NCI-H748 (cell line): ENCODE data around the gene RPL10.
A peak's percentile ranks its signal among the peaks of the same experiment; 100 is the strongest.

Experiments used
- DNase-seq: peaks from one replicate; lab custom pipeline; 2025; ENCODE audit not compliant: unreplicated experiment; lab: John Stamatoyannopoulos, UW

RPL10 gene

GRCh38 chrX:154397888-154398667 lies at the start of gene RPL10:
TSS of gene RPL10 (plus strand) at chrX:154398377. CDS start at chrX:154398520, 143 bp downstream.
- peak; percentile 98 for DNase-seq

- DNase-seq = no peak
Observed at GRCh38 chrX:154348646-154349358, 49.4 kb upstream of the RPL10 start.

GRCh38 chrX:154349359-154349935 lies 48.7 kb upstream of the RPL10 start:
- DNase-seq = no peak

GRCh38 chrX:154349979-154350378 lies 48.2 kb upstream of the RPL10 start:
- no peak for DNase-seq

- DNase-seq = no peak
Observed at GRCh38 chrX:154350429-154351182, 47.6 kb upstream of the RPL10 start.

GRCh38 chrX:154351183-154352011 lies 46.8 kb upstream of the RPL10 start:
- DNase-seq = no peak

- no peak for DNase-seq
Observed at GRCh38 chrX:154352012-154352401, 46.2 kb upstream of the RPL10 start.

- DNase-seq = no peak
Observed at GRCh38 chrX:154352466-154352865, 45.7 kb upstream of the RPL10 start.

- no peak for DNase-seq
Observed at GRCh38 chrX:154353172-154353843, 44.9 kb upstream of the RPL10 start.

- no peak for DNase-seq
Observed at GRCh38 chrX:154354013-154354412, 44.2 kb upstream of the RPL10 start.

GRCh38 chrX:154354516-154354915 lies 43.7 kb upstream of the RPL10 start:
- DNase-seq = no peak

GRCh38 chrX:154355094-154355775 lies 42.9 kb upstream of the RPL10 start:
- DNase-seq = no peak

GRCh38 chrX:154355776-154356140 lies 42.4 kb upstream of the RPL10 start:
- no peak for DNase-seq

GRCh38 chrX:154356596-154356995 lies 41.6 kb upstream of the RPL10 start:
- no peak for DNase-seq

- DNase-seq = no peak
Observed at GRCh38 chrX:154357205-154357604, 41.0 kb upstream of the RPL10 start.

GRCh38 chrX:154358011-154358410 lies 40.2 kb upstream of the RPL10 start:
- no peak for DNase-seq

- no peak for DNase-seq
Observed at GRCh38 chrX:154358829-154359228, 39.3 kb upstream of the RPL10 start.

- no peak for DNase-seq
Observed at GRCh38 chrX:154359362-154360154, 38.6 kb upstream of the RPL10 start.
